ENCODE measurements around the gene ST6GALNAC4. TPM values are rescaled to one million over a fixed set of nuclear protein-coding genes. Genes with fewer than 3 reads are reported as not detected.

The ST6GALNAC4 gene
- polyA plus RNA-seq, 1 donor (not counting 4 experiments of a cell fraction or from before 2014, with no cell fraction given) = 5.8 TPM

- H4K20me1 ChIP-seq (ENCODE audit: control insufficient read depth, extremely low read depth, insufficient read depth, low read length) = no peaks in the 10 kb centered on the region
- H3K27me3 ChIP-seq (ENCODE audit: control insufficient read depth, extremely low read depth, insufficient read depth, low read length) = no peaks in the 10 kb centered on the region
- peaks cover 15% of the 10 kb centered on the region for H3K4me1 ChIP-seq (ENCODE audit: control insufficient read depth, extremely low read depth, insufficient read depth, low read length)
- peaks cover 2% of the 10 kb centered on the region for H3K79me2 ChIP-seq (ENCODE audit: control insufficient read depth, insufficient read depth, low read length)
- dilution Hi-C loops (cut with MboI; ENCODE audit: extremely low pct_ligation_motif_present, low sequenced_read_pairs) = no loop called here
- FAIRE-seq (no peak), DNase-seq (ENCODE audit: low read depth, low spot score) (no peak)
- H3K4me2 ChIP-seq (ENCODE audit: control insufficient read depth, extremely low read depth, insufficient read depth, low read depth, low read length) = peak overlapping the region; percentile 57
- no peak overlapping the region for H3K27ac ChIP-seq (ENCODE audit: control insufficient read depth, insufficient read depth, low read length)
- H3K4me3 ChIP-seq (ENCODE audit: control insufficient read depth in 2 of 3, extremely low read depth in 1 of 3, insufficient read depth in 2 of 3, low read depth in 1 of 3, low read length in 3 of 3) = no peak overlapping the region
- no peak for TF ChIP-seq EZH2 (IDR thresholded peaks at IDR 0.05; ENCODE audit: low read length)
- TF ChIP-seq CTCF (optimal IDR thresholded peaks at IDR 0.05 in 1 of 3, IDR thresholded peaks at IDR 0.05 in 1 of 3, conservative IDR thresholded peaks at IDR 0.05 in 1 of 3; ENCODE audit: extremely low read depth in 1 of 3, insufficient read depth in 2 of 3, low read length in 3 of 3) = no peak
- H3K9me3 ChIP-seq (ENCODE audit: control insufficient read depth, low read depth, low read length) = no peaks in the 10 kb centered on the region
- peak overlapping the region; percentile 30 for H3K9ac ChIP-seq (ENCODE audit: control insufficient read depth, extremely low read depth, insufficient read depth, low read length)
- H3K36me3 ChIP-seq (ENCODE audit: control insufficient read depth in 2 of 2, extremely low read depth in 1 of 2, insufficient read depth in 2 of 2, low read length in 2 of 2) = no peaks in the 10 kb centered on the region
- no peak overlapping the region for H2AFZ ChIP-seq (ENCODE audit: control insufficient read depth, low read length)
- H3K9me1 ChIP-seq (ENCODE audit: control insufficient read depth, extremely low read depth, insufficient read depth, low read length) = peaks cover 2% of the 10 kb centered on the region
Measured at GRCh38 chr9:127954831-127955293, 38.0 kb upstream of the ST6GALNAC4 start.

- peaks cover 2% of the 10 kb centered on the region for H3K9me1 ChIP-seq (ENCODE audit: control insufficient read depth, extremely low read depth, insufficient read depth, low read length)
- no peak overlapping the region for H2AFZ ChIP-seq (ENCODE audit: control insufficient read depth, low read length)
- no peaks in the 10 kb centered on the region for H3K9me3 ChIP-seq (ENCODE audit: control insufficient read depth, low read depth, low read length)
- H3K79me2 ChIP-seq (ENCODE audit: control insufficient read depth, insufficient read depth, low read length) = peaks cover 2% of the 10 kb centered on the region
- H3K27me3 ChIP-seq (ENCODE audit: control insufficient read depth, extremely low read depth, insufficient read depth, low read length) = no peaks in the 10 kb centered on the region
- H3K27ac ChIP-seq (ENCODE audit: control insufficient read depth, insufficient read depth, low read length) = no peak overlapping the region
- H3K4me2 ChIP-seq (ENCODE audit: control insufficient read depth, extremely low read depth, insufficient read depth, low read depth, low read length) = no peak overlapping the region
- dilution Hi-C loops (cut with MboI; ENCODE audit: extremely low pct_ligation_motif_present, low sequenced_read_pairs) = no loop called here
- FAIRE-seq (no peak), DNase-seq (ENCODE audit: low read depth, low spot score) (no peak)
- peaks cover 15% of the 10 kb centered on the region for H3K4me1 ChIP-seq (ENCODE audit: control insufficient read depth, extremely low read depth, insufficient read depth, low read length)
- no peaks in the 10 kb centered on the region for H3K36me3 ChIP-seq (ENCODE audit: control insufficient read depth in 2 of 2, extremely low read depth in 1 of 2, insufficient read depth in 2 of 2, low read length in 2 of 2)
- no peaks in the 10 kb centered on the region for H4K20me1 ChIP-seq (ENCODE audit: control insufficient read depth, extremely low read depth, insufficient read depth, low read length)
- no peak overlapping the region for H3K4me3 ChIP-seq (ENCODE audit: control insufficient read depth in 2 of 3, extremely low read depth in 1 of 3, insufficient read depth in 2 of 3, low read depth in 1 of 3, low read length in 3 of 3)
- no peak overlapping the region for H3K9ac ChIP-seq (ENCODE audit: control insufficient read depth, extremely low read depth, insufficient read depth, low read length)
- TF ChIP-seq CTCF (optimal IDR thresholded peaks at IDR 0.05 in 1 of 3, IDR thresholded peaks at IDR 0.05 in 1 of 3, conservative IDR thresholded peaks at IDR 0.05 in 1 of 3; ENCODE audit: extremely low read depth in 1 of 3, insufficient read depth in 2 of 3, low read length in 3 of 3) (no peak), EZH2 (IDR thresholded peaks at IDR 0.05; ENCODE audit: low read length) (no peak)
Measured at GRCh38 chr9:127953768-127954505, 37.1 kb upstream of the ST6GALNAC4 start.
